Inferior parietal cortex (tissue), 1 donor: Measurements from ENCODE around the gene TMEM121.

ENCODE experiments used
- DNase-seq: peaks from one replicate; pipeline ENCODE4 v3.0.0-alpha.2; 2016; ENCODE audit errors: extremely low spot score

Gene TMEM121

DNA sequence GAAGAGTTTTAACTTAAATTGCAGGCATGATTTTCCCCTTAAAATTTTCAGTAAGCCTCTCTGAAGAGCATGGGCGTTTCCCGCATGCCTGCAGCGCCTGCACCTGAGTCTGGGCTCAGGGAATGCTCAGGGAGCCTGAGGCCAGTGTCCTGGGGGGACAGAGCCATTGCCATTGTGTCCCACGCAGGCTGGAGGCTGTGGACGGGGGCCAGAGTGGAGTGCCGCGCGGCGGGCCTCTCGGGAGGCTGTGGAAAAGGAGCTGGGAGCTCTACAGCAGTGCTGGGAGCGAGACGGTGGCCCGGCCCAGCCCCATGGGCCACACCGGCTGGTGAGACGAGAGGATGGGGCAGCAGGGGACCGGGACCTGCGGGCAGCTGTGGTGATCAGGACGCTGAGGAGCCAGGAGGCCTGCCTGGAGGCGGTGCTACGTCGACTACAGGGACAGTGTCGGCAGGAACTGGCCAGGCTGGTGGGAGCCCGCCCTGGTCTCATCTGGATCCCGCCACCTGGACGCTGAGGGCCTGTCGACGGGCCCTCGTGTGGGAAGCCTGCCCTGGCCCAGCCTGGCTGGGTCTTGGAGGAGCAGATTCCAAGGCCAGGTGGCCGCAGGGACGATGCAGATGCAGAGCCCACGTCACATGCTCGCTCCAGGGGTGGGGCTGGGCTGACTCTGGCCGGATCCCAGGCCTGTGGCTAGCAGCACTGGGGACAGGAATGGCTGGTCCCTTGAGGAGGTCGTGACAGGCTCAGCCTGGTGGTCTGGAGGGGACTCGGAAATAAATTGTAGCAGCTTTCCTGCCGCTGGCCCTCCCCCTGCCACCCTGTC lies 27.7 kb upstream of the TMEM121 start:
- DNase-seq, result no peak

DNA sequence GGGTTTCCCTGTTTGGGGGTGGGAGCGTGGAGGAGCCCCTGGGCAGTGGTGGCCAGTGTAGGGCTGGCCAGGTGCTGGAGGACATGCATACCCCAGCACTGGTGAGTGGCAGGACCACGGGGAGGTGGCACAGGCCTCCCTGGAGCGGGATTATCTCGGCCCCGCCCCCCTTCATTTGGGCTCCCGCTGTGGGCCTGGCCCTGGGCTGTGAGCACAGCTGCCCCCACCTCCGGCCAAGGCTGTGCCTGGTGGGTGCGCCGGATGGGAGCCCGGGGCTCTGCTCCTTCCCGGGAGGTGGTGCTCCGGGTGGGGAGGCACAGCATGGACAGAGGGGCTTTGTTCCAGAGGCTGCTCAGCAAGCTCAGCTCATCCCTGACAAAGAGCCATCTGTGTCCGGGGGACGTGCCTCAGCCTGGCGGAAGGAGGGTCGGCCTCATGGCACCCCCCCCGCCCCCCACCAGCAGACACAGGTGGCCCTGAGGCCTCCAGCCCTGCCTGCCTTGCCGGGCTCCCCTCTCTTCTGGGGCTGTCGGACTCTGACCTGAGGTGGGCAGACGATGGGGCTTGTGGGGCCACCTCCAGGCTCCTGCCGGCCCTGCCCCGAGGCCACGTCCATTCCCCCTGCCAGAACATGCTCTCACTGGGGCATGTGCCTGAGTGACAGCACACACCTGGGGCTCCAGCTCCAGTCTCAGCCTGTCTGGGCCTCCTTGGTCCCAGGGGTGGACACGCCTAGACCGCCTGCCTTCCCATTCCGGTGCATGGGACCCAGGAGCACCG lies 26.9 kb upstream of the TMEM121 start:
- peak; percentile 71 for DNase-seq

DNA sequence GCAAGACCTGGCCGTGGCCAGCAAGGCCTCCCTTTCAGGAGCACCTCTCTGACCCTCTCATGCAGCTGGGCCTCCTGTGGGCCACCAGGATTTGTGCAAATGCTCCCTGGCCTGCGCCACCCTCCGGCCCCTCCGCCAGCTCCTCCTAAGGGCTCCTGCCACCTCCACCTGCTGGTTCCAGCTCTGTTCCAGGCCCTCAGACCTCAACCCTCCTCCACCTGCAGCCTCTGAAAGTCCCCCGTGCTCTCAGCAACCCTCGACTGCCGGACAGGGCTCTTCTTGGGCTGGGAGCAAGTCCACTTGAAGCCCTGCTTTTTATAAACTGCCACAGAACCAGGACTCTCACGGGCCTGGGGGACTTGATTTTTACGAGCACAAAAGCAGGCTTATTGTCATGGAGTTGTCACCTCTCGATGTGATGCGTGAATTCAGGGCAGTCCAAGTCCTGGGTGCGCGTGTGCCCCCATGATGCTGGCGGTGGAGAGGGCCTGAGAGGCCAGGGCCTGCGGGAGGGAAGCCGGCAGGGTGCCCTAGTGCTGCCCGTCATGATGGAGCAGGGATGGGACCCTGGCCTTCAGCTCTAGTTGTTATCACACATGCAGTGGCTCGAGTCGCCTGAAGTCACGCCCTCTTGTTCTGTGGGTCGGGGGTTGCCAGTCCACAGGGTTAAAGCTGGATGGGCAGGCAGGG lies 26.2 kb upstream of the TMEM121 start:
- no peak for DNase-seq

DNA sequence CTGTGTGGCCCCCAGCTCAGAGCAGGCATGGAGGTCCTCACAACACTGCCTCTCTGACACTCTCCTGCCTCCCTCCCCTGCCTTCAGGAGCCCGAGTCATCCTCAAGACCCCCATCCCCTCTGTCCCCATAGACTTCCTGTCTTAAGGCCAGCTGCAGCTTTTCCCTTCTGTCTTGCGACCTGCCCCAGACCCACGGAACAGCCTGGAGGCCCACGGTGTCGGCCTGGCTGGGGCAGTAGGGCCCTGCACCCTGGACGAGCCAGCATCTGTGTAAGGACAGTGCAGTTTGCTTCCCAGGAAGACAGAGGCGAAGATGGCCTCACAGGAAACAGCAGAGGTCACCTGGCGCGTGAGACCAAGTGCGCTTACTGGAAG lies 25.7 kb upstream of the TMEM121 start:
- no peak for DNase-seq

DNA sequence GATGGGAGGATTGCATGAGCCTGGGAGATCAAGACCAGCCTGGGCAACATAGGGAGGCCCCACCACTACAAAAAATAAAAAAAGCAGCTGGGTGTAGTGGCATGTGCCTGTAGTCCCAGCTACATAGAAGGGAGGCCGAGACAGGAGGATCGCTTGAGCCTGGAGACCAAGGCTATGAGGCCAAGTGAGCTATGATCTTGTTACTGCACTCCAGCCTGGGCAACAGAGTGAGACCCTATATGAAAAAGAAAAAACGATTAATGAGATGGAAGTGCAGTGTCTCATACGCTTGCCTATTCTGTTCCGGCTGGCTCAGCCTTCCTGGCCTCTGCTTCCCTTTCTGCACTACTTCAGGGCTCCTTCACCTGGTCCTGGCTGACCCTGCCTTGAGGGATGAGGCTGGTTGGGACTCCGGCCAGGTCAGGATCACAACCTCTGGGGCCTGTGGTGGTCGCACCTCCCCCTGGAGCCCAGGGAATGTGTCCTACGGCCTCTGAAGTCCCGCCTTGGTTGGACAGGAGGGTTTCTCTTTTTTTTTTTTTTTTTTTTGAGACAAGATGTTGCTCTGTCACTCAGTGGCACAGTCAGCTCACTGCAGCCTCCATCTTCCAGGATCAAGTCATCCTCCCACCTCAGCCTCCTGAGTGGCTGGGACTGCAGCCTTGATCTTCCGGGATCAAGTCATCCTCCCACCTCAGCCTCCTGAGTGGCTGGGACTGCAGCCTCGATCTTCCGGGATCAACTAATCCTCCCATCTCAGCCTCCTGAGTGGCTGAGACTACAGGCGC lies 24.7 kb upstream of the TMEM121 start:
- DNase-seq, result no peak

DNA sequence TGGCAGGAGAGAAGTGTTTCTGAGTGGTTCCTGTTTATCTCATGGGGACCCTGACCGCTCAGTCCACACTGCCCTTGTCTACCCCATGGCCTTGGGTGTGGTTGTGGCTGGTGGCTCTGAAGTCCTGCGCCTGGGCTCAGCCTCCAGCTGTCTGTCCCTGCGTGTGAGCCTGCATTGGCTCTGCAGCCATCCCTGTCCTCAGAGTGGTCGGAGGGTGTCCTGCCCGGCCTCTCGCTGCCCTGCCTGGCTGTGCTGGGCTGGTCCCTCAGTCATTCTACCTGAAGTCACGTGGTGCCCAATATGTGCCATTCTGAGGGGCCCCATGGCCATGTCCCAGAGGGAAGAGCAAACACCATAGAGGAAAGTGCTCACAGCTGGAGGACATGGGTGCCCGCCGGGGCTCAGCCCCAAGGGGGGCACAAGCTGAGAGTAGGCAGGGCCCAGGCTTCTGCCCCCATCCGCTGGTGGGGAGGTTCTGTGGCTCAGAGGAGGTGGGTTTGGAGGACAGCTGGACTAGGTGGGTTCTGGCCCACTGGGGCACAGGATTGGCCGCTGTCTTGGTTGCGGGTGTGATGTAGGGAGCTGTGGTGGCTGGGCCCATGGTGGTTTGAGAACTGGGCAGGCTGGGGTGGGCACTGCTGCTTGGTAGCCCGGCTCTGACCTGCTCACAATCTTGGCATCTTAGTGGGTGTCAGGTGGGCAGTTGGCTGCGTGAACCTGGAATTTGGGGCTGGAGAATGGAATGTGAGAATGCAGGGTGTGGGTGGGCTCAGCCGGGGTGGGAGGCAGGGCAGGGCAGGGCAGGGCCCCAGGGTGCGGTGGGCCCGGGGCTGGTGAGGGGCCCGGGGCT lies 23.7 kb upstream of the TMEM121 start:
- DNase-seq, result no peak

DNA sequence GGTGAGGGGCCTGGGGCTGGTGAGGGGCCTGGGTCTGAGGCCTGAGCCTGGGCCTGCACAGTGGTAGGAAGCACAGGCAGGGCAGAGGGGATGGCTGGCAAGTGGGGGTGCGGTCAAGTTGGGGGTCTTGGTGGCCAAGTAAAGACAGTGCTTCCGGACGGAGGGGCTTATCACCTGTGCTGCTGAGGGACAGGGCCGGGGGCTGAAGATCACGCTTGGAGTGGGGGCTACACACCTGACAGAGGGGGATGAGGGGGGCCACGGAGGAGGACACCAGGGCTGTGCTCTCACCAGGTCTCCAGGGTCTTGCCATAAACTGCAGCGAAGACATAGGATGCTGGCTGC lies 23.1 kb upstream of the TMEM121 start:
- no peak for DNase-seq

DNA sequence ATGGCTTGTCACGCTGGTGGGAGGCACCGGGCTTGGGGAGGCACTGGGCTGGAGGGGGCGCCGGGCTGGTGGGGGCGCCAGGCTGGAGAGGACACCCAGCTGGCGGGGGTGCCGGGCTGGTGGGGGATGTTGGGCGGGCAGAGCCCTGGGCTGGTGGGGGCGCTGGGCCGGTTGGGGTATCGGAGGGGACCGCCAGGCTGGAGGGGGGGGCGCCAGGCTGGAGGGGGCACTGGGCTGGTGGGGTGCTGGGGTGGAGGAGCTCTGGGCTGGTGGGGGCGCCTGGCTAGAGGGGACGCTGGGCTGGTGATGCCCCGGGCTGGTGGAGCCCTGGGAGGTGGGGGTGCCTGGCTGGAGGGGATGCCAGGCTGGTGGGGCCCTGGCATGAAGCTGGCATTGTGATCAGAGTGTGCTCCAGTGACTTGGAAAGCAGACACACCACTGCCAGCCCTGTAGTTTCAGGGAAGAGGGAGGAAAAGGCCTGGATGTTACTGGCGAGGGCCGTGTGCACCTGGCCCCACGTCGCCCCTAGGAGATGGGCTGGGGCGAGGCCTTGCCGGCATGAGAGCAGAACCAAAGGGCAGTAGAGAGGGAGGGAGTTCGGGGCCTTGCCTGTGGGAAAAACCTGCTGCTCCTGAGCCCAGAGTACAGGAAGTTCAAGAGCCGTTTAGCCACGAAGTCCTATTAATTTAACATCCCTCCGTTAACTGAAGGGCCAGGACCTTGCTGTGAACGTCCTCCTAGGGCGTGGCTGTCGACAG lies 22.3 kb upstream of the TMEM121 start:
- no peak for DNase-seq

DNA sequence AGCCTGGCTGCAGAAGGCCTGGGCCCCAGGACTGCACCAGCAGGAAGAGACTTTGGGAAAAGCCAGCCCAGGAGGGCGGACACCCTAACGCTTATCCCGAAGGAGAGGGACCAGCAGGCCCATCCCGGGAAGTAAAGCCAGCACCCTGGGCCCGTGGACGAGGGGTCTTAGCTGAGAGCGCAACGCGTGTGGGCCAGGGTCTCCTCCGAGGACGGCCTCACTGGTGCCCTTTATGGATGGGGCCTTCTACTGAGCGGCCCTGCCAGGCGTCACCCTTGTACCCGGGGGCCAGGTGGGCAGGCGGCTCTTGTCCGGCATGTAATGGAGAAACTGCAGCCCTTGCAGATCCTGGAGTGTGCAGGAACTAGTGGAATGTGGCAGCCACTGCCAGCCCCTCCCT lies 21.3 kb upstream of the TMEM121 start:
- no peak for DNase-seq

DNA sequence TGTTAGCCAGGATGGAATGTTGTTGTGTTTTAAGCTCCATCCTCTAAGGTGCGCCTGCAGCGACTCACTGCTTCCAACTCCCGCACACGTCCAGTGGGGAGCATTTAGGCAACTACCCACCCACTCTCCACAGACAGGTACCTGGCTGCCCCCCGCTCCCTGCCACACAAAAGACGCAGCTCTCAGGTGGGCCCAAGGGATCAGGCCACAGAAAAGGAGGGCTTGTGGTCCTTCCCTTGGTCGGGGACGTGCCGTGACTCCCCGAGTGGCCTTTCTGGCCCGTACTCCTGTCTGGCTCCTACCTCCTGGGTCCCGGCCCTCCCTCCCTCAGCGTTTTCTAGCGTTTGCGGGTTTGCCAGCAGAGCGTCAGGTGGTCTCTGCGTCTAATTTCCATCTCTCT lies 19.1 kb upstream of the TMEM121 start:
- DNase-seq, result no peak

DNA sequence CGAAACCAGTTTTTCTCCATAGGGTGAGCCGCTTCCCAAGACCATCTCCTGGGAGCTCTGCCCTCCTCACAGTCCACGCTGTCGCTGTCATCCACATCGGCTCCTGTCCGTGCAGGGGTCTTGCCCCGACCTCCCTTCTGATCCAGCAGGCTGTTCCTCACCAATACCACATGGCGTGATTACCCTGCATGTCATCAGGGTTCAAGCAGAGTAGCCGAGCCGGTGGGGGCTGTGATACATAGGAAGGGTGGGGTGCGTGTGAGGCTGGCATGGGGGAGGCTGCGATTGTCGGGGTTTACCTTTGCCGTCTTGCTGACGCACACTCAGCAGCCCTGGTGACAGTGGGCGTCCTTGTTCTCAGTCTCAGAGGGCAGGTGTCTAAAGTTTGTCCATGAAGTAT lies 18.3 kb upstream of the TMEM121 start:
- DNase-seq, result no peak

DNA sequence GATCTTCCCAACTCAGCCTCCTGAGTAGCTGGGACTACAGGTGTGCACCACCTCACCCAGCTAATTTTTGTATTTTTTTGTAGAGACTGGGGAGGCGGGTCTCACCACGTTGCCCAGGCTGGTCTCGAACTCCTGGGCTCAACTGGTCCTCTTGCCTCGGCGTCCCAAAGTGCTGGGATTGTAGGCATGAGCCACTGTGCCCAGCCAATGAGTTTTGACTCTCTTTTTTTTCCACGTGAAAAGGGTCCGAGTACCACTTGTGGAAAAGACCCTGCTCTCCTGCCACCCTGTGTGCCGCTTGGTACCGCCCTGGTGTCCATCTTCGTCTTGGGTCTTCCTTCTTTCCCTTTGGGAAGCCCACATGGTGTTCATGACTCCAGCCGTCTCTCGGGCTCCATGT lies 17.8 kb upstream of the TMEM121 start:
- no peak for DNase-seq

DNA sequence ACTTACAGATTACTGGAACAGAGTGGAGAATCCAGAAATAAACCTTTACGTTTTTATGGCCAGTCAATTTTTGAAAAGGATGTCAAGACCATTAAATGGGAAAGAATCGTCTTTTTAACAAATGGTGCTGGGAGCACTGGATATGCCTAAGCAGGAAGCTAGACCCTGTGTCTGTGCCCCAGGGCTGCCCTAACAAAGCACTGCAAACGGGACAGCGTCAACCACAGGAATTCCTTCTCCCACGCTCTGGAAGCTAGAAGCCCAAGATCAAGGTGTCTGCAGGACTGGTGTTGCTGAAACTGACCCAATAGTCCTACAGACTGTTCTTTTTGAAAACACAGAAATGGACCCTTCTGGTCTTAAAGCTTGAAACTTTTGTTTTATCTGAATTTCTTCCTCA lies 9.3 kb upstream of the TMEM121 start:
- DNase-seq, result no peak

DNA sequence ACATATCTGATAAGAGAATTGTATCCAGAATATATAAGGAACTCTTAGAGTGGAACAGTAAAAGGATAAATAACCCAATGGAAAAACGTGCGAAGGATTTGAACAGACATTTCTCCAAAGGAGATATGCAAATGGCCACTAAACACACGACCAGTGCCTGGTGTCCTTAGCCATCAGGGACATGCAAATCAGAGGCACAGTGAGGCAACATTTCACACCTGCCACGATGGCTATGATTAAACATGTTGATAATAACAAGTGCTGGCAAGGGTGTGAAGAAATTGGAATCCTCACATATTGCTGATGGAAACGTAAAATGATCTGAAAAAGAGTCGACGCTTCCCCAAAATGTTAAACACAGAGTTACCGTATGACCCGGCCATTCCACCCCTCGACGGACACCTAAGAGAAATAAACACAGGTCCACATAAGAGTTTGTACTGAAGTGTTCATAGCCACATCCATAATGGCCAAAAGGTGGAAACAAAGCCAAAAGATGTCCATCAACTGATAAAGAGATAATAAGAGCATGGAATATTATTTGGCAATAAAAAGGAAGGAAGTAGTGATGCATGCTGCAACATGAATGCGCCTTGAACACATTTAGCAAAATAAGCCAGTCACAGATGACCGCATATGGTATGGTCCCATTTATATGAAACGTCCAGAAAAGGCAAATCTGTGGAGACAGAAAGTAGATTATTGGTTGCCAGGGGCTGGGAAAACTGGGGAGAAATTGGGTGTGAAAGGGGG lies 6.3 kb upstream of the TMEM121 start:
- DNase-seq, result no peak

DNA sequence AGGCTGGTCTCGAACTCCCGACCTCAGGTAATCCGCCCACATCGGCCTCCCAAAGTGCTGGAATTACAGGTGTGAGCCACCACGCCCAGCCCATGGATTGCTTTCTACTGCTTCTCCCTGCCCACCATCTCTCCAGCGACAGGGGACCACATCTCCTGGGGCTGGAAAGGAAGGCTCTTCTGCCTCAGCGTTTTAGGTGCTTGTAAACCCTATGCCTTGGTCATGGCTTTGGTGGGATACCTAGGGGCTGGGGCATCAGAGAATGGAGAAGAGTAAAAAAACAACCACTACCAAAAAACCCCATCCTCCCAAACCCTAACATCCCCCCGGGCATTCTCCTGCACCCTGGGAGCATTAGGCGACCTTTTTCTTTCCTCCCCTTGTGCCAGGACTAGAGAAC lies 1.1 kb upstream of the TMEM121 start:
- DNase-seq, result no peak

DNA sequence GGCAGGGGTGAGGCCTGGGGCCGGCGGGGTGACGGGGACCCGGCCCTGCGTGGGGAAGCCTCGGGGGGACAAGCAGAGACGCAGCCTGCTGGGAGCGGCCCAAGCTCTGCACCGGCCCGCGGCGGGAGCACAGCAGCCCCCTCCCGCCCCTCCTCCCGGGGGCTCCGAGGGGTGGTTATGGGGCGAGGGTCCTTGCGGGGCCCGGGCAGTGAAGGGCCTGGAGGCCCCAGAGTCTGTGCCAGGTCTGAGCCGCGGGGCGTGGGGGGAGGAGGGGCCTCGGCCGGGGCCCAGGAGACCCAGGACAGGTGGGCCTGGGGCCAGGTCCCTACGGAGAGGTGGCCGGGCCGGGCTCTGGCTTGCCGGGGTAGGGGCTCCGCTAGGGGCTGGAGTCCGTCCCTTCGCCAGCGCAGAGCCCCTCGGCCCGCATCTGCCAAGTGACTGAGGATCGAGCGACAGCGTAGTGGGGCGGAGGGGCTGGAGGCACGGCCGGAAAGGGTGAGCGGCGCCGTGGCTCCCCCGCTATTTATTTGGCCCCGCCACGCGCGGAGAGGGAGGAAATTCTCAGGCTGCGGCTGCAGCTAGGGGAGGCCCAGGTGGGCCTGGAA lies 495 bp downstream of the TMEM121 start:
- no peak for DNase-seq

DNA sequence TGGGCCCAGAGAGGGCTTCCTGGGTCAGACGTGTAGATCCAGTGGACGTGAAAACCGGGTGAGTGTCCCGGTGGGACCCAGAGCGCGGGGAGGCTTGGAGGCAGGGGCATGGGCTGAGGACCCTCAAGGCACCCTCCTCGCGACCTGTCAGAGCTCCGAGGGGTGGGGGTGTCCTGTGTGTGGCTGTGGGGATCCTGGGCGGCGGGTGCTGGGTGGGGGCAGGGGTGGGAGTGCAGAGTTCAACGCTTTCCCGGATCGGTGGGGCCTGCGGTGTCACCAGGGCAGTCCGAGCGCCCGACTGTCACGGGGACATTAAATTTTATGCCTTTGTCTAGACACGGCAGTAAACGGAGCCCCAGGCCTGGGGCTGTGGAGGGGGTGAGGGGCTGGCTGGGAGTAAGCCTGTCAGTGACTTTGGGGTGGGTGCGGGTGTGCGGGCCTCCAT lies 1.0 kb downstream of the TMEM121 start:
- DNase-seq, result no peak

DNA sequence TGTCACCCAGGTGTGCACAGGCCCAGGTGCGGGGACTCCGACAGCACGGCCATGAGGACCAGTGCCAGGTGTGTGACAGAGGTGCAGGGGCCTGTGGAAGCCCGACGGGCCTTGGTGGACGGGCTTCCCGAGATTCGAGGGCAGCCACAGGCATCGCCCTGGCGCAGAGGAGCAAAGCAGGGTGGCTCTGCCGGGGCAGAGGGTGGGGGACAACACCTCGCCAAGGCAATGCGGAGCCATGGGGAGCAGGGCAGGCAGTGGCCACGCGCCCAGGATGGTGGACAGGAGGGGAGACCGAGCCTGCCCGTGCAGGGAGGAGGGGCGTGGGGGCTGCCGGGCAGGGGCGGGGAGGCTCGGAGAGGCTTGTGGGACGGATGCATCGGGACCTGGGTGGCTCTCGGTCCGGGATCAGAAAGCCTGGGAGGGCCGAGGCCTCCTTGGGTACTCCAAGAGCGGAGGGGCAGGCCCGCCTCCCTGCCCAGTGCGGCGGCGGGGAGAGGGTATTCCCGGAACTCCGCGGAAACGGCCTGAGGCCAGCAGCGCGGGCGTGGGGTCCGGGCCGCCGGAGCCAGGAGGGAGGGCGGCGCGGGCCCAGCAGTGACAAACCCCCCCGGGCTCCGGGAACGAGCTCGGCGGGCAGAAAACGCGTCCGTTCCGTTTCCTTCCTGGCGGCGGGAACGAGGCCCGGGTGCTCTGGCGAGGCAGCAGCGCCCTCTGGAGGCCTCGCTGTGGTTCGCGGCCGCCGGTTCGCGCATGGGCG lies 1.6 kb downstream of the TMEM121 start:
- DNase-seq, result peak; percentile 80
